ENCODE measurements around the gene B4GAT1.

The B4GAT1 gene

DNA sequence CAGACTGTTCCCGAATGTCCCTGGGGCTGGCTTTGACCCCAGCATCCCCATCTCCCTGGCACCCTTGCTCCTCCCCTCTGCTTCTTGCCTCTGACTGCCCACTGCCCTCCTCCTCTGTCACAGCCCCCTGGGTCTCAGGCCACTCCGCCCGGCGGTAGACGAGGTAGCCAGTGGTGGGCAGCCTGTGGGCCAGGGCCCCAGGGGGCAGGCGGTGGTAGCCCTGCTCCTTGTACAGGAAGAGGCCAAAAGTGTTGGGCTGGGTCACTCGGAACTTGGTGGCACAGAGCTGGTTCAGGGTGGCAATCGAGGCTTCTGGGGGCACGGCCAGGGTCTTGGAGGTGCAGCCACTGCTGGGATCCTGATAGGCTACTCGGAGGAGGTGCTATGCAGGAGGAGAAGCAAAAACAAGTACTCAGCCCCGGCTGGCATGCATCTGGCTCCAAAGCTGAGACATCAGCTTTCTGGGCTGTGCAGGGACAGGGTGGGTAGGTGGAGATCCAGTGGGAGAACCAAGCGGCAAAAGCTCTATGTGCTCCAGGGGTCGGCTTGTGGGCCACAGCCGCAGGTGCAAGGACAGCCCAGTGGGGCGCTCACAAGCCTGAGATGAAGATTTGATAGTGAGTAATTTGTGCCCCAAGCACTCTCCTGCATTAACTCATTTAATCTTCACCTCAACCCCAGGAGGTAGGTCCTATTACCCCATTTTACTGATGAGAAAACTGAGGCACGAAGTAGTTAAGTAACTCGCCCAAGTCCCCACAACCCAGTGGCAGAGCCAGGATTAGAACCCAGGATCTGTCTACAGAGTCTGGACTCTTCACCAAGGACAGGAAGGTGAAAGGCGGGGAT is 14.8 kb downstream of the B4GAT1 start:
- no peaks in the 10 kb centered on the region for H3K9me3 Mint-ChIP-seq
- H3K4me3 Mint-ChIP-seq, result no peak overlapping the region
- no peaks in the 10 kb centered on the region for H3K36me3 Mint-ChIP-seq (ENCODE audit: low read depth)
- peaks cover 24% of the 10 kb centered on the region for H3K4me1 Mint-ChIP-seq
- TF ChIP-seq, protein P1, sequence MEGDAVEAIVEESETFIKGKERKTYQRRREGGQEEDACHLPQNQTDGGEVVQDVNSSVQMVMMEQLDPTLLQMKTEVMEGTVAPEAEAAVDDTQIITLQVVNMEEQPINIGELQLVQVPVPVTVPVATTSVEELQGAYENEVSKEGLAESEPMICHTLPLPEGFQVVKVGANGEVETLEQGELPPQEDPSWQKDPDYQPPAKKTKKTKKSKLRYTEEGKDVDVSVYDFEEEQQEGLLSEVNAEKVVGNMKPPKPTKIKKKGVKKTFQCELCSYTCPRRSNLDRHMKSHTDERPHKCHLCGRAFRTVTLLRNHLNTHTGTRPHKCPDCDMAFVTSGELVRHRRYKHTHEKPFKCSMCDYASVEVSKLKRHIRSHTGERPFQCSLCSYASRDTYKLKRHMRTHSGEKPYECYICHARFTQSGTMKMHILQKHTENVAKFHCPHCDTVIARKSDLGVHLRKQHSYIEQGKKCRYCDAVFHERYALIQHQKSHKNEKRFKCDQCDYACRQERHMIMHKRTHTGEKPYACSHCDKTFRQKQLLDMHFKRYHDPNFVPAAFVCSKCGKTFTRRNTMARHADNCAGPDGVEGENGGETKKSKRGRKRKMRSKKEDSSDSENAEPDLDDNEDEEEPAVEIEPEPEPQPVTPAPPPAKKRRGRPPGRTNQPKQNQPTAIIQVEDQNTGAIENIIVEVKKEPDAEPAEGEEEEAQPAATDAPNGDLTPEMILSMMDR (IDR thresholded peaks at IDR 0.05; ENCODE audit: unreplicated experiment in 3 of 3), result no peak
- no peak overlapping the region for H3K27ac Mint-ChIP-seq
- H3K27me3 Mint-ChIP-seq (ENCODE audit: low read depth), result peaks cover 6% of the 10 kb centered on the region

DNA sequence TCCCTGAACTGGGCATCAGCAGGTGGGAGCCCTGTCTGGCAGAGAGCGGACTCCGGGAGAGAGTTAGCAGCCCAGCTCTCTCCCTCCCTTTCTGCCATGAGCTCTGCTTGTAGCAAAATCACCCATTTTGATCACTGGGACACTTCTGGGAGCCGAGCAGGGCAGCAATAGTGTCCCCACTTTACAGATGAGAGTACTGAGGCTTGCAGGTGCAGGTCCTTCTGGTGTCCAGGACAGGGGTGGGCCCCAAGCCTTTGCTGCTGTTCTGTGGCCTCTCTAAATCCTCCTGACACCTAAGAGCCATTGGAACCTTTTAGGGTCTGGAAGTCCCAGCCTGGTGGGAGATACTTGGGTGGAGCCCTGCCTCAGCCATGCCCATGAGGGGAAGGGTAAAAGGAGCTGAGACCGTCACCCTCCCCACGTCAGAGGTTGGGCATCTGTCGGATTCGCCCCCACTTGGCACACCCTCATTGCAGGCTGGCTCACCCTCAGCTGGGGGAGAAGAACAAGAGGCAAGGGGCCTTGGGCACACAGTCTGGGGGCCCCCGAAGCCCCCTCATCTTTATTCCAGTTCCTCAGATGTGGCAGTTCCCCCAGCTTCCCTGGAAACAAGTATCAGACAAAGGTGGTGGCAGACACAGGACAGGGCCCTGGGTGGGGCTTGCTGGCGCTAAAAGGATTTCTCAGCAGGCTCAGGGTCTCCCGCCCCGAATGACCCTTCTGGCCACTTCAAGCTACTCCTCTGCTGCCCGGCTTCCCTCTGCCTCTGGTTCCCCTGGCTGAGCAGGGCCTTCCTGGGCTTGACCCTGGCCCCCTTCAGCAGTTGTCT is 15.7 kb downstream of the B4GAT1 start:
- H3K36me3 Mint-ChIP-seq (ENCODE audit: low read depth), result no peaks in the 10 kb centered on the region
- H3K4me1 Mint-ChIP-seq, result peaks cover 22% of the 10 kb centered on the region
- H3K27ac Mint-ChIP-seq, result no peak overlapping the region
- H3K9me3 Mint-ChIP-seq, result no peaks in the 10 kb centered on the region
- peaks cover 3% of the 10 kb centered on the region for H3K27me3 Mint-ChIP-seq (ENCODE audit: low read depth)
- TF ChIP-seq, protein P1 (IDR thresholded peaks at IDR 0.05; ENCODE audit: unreplicated experiment in 3 of 3), result no peak
- no peak overlapping the region for H3K4me3 Mint-ChIP-seq

DNA sequence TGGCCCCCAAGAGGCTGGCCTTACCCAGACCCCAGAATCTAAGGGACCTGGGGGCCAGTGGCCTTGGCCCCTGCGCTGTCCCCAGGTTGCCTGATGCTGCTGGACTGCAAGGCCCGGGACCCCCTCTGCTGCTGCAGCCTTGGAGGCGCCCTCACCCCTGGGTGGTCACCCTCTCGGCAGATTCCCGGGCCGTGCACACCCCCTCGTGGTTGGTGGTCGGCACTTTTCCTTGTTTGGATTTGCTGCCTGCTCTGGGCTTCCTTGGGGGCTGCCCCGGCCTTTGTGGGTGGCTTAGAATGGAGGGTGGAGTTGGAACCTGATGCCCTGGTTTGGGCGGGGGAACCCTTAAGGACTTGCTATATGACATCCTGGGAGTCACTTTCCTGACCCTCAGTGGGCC is 16.5 kb downstream of the B4GAT1 start:
- H3K27me3 Mint-ChIP-seq (ENCODE audit: low read depth), result no peaks in the 10 kb centered on the region
- no peaks in the 10 kb centered on the region for H3K9me3 Mint-ChIP-seq
- no peak overlapping the region for H3K4me3 Mint-ChIP-seq
- H3K27ac Mint-ChIP-seq, result no peak overlapping the region
- H3K4me1 Mint-ChIP-seq, result peaks cover 17% of the 10 kb centered on the region
- H3K36me3 Mint-ChIP-seq (ENCODE audit: low read depth), result no peaks in the 10 kb centered on the region
- TF ChIP-seq, protein P1 (IDR thresholded peaks at IDR 0.05; ENCODE audit: unreplicated experiment in 3 of 3), result no peak

DNA sequence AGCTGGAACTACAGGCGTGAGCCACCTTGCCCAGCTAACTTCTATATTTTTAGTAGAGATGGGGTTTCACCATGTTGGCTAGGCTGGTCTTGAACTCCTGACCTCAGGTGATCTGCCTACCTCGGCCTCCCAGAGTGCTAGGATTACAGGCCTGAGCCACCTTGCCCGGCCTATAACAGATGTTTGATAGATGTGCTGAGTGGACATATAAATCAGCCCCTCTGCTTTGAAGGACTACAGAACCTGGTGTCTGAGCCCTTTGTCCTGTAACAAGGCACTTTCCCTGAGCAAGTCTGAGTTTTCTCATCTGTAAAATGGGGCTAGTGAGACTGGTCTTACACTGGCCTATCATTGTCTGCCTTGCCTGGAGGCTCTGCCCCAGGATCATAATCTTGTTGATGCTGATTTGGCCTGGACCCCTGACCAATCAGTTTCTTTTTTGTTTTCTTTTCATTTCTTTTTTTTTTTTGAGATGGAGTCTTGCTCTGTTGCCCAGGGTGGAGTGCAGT is 18.2 kb downstream of the B4GAT1 start:
- TF ChIP-seq, protein P1 (IDR thresholded peaks at IDR 0.05; ENCODE audit: unreplicated experiment in 3 of 3), result no peak
- Mint-ChIP-seq H3K27ac (no peak overlapping the region), H3K4me1 (peaks cover 30% of the 10 kb centered on the region), H3K4me3 (no peak overlapping the region), H3K9me3 (no peaks in the 10 kb centered on the region), H3K27me3 (ENCODE audit: low read depth) (no peaks in the 10 kb centered on the region), H3K36me3 (ENCODE audit: low read depth) (no peaks in the 10 kb centered on the region)

DNA sequence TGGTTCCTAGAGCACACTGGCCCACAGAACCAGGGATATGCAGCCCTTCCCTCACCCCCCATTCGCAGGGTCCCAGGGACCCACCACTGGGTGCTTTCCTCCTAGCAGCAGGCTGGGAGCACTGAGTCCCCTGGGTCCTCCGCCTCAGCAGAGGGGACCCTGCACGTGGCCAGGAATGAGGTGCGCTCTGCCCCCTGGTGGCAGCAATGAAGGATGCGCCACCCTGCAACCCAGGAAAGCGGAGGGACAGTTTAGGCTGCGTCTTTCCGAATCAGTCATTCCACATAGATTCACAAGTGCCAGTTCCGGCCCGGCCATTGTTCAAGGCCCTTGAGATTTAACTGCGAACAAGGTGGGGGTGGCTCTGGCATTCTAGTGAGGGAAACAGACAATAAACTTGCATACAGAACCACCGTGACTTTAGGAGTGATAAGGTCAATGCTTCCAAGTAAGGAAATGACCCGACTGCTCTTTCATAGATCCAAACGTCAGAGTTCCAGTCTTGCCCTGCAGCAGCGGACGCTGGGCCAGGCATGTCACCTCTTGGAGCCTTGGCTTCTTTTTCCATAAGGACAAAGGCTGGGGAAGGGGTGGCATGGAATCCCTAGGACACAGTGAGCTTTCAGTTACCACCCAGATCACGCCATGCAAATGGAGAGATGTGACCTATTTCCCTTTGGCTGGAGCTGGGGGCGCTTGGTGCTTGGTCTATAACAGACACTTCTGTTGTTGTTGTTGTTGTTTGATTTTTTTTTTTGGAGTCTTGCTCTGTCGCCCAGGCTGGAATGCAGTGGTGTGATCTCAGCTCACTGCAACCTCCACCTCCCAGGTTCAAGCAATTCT is 18.9 kb downstream of the B4GAT1 start:
- Mint-ChIP-seq H3K4me3 (peak overlapping the region in 2 of 3 experiments; percentile 17 to 19), H3K9me3 (no peaks in the 10 kb centered on the region), H3K27ac (peak overlapping the region; percentile 77 to 93 (median 86)), H3K27me3 (ENCODE audit: low read depth) (no peaks in the 10 kb centered on the region), H3K4me1 (peaks cover 37% of the 10 kb centered on the region), H3K36me3 (ENCODE audit: low read depth) (no peaks in the 10 kb centered on the region)
- TF ChIP-seq, protein P1 (IDR thresholded peaks at IDR 0.05; ENCODE audit: unreplicated experiment in 3 of 3), result peak; percentile 94 to 96 (median 95)

Measured in nephron (organoid).